Endodermal cell (in vitro differentiated cells): Measurements from ENCODE around the gene NUAK2. TPM values are rescaled to one million over a fixed set of nuclear protein-coding genes. Genes with fewer than 3 reads are reported as not detected.

ENCODE experiments used
- DNase-seq: peaks from one replicate; pipeline ENCODE4 v3.0.0-alpha.2; 2017
- H3K27ac ChIP-seq: 2 replicates; pipeline ENCODE4 v1.5.1; 2013; ENCODE audit warnings: mild to moderate bottlenecking, low read depth, low read length, moderate library complexity
- H3K27me3 ChIP-seq: 2 replicates; pipeline ENCODE4 v1.6.1; 2013; ENCODE audit warnings: mild to moderate bottlenecking, low read length, moderate library complexity; ENCODE audit not compliant: insufficient read depth, control insufficient read depth, poor library complexity, severe bottlenecking
- H3K36me3 ChIP-seq: 2 replicates; pipeline ENCODE4 v1.7.0; 2013; ENCODE audit warnings: mild to moderate bottlenecking, low read length, moderate library complexity; ENCODE audit not compliant: control insufficient read depth, insufficient read depth
- H3K4me1 ChIP-seq: one replicate; pipeline ENCODE4 v1.7.0; 2013; ENCODE audit warnings: low read length; ENCODE audit not compliant: control insufficient read depth, insufficient read depth
- H3K4me3 ChIP-seq: 2 replicates; pipeline ENCODE4 v1.5.1; 2013; ENCODE audit warnings: mild to moderate bottlenecking, low read length, moderate library complexity
- H3K9ac ChIP-seq: 2 replicates; pipeline ENCODE4 v1.6.1; 2013; ENCODE audit warnings: mild to moderate bottlenecking, low read length, moderate library complexity; ENCODE audit not compliant: poor library complexity, severe bottlenecking; ENCODE audit errors: extremely low read depth
- H3K9me3 ChIP-seq: 2 replicates; pipeline ENCODE4 v1.6.1; 2013; ENCODE audit warnings: mild to moderate bottlenecking, low read length, moderate library complexity; ENCODE audit not compliant: control insufficient read depth
- H3K27ac Mint-ChIP-seq: 2 replicates; pipeline ENCODE4 v1.8.0; 2020; ENCODE audit warnings: mixed read lengths
- H3K27me3 Mint-ChIP-seq: 2 replicates; pipeline ENCODE4 v1.8.0; 2021; ENCODE audit warnings: mild to moderate bottlenecking, mixed read lengths; ENCODE audit not compliant: insufficient read depth
- H3K36me3 Mint-ChIP-seq: 2 replicates; pipeline ENCODE4 v1.8.0; 2020; ENCODE audit warnings: low read depth, mixed read lengths
- H3K4me1 Mint-ChIP-seq: 2 replicates; pipeline ENCODE4 v1.8.0; 2020; ENCODE audit warnings: mixed read lengths
- H3K4me3 Mint-ChIP-seq: 2 replicates; pipeline ENCODE4 v1.8.0; 2020; ENCODE audit warnings: mild to moderate bottlenecking, moderate library complexity, mixed read lengths
- H3K9me3 Mint-ChIP-seq: 2 replicates; pipeline ENCODE4 v1.8.0; 2020; ENCODE audit warnings: mild to moderate bottlenecking, mixed read lengths
- WGBS, 2 experiments: methylation state at CpG; one replicate each; pipeline versions ENCODE4 v1.1.5 to v1.1.7; 2013; ENCODE audit warnings: missing lambda C conversion rate in 2 of 2, mixed read lengths in 1 of 2; ENCODE audit not compliant: insufficient coverage in 1 of 2, insufficient read length in 1 of 2; 5-methylcytosine and 5-hydroxymethylcytosine counted together
- total RNA-seq, 2 donors: library from RNA; stranded (reverse); fragmentation: NEBNext Ultra II Directional in 1 of 2; extraction: Animal tissue kit (Norgen Biotek cat#: 25700) in 1 of 2; gene quantifications; 2 replicates in 1 of 2; 3 replicates in 1 of 2; pipeline ENCODE4 v1.2.1, GENCODE V29; 2021
- TF ChIP-seq, protein P1 (sequence below): fragments of 200-600 bp; sonication (generic); conservative IDR thresholded peaks from 2 replicates; pipeline ENCODE4 v1.5.0; 2021; ENCODE audit warnings: antibody characterized with exemption, mild to moderate bottlenecking

Gene NUAK2
- total RNA-seq, 2 donors from 2014 or later: 13.4 to 19.1 TPM

DNA sequence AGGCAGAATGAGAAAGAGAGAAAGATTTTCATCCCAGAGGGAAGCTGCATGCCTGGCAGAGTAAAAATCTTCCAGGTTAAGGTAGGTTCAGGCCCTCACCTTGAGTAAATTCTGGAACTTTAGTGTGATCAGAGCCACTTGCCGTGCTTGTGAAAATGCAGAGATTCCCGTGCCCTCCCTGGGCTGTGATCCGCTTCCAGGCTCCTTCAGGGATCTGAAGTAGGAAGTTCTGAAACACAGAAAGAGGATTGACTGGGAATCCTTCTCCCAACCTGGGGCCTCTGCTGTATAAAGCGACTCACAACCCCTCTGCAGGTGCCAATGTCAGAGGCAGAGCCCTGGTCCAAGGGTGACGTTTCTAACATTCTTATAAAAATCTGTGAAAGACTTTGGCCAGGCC lies 26.6 kb downstream of the NUAK2 start:
- Histone ChIP-seq H3K9ac (peak overlapping the region; percentile 64), H3K4me3 (peak overlapping the region; percentile 50), H3K27ac (peak overlapping the region; percentile 76), H3K27me3 (no peaks in the 10 kb centered on the region), H3K4me1 (peaks cover 28% of the 10 kb centered on the region), H3K36me3 (no peaks in the 10 kb centered on the region), H3K9me3 (no peaks in the 10 kb centered on the region)
- peak overlapping the region; percentile 10 for H3K4me3 Mint-ChIP-seq
- H3K27me3 Mint-ChIP-seq: no peaks in the 10 kb centered on the region
- 24 to 39% methylated on average over 4 to 5 of the region's 5 CpGs for WGBS, 2 experiments
- H3K9me3 Mint-ChIP-seq: no peaks in the 10 kb centered on the region
- peak; percentile 78 for DNase-seq
- TF ChIP-seq, protein P1, sequence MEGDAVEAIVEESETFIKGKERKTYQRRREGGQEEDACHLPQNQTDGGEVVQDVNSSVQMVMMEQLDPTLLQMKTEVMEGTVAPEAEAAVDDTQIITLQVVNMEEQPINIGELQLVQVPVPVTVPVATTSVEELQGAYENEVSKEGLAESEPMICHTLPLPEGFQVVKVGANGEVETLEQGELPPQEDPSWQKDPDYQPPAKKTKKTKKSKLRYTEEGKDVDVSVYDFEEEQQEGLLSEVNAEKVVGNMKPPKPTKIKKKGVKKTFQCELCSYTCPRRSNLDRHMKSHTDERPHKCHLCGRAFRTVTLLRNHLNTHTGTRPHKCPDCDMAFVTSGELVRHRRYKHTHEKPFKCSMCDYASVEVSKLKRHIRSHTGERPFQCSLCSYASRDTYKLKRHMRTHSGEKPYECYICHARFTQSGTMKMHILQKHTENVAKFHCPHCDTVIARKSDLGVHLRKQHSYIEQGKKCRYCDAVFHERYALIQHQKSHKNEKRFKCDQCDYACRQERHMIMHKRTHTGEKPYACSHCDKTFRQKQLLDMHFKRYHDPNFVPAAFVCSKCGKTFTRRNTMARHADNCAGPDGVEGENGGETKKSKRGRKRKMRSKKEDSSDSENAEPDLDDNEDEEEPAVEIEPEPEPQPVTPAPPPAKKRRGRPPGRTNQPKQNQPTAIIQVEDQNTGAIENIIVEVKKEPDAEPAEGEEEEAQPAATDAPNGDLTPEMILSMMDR: no peak
- H3K27ac Mint-ChIP-seq: peak overlapping the region; percentile 97
- H3K36me3 Mint-ChIP-seq: no peaks in the 10 kb centered on the region
- H3K4me1 Mint-ChIP-seq: peaks cover 48% of the 10 kb centered on the region

DNA sequence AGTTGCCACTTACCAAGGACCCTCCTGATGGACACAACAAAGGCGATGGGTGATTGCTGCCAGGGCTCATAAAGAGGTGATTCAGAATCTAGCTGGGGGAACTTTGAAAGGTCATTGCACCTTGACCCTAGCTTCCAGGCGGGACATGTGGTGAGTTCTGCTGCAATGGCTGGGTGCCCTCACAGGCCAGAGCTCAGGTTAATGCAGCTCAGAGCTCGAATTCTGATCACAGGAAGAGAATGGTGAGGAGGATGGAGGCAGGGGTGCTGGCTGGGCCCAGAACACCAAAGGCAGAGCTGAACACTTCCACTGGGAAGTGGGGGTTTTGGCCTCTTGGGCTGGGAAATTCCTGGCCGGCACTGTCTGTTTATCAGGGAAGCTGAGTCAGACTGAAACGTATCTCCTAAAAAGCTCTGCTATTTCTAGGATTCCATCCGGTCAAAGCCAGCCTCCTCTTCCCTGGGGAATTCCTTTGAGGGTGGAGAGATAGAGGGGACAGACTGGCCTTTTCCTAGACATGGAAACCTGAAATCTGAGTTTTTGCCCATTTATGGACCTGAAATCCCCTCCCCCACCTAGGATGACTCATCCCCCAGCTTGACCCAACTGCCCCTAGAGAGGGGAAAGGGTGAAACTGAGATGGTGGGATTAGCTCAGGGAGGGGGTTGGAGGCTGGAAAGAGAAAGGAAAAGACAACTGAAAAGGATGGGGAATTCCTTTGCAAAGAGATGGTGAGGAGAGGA lies 27.2 kb downstream of the NUAK2 start:
- Mint-ChIP-seq H3K4me1 (peaks cover 47% of the 10 kb centered on the region), H3K27me3 (no peaks in the 10 kb centered on the region), H3K27ac (peak overlapping the region; percentile 97), H3K9me3 (no peaks in the 10 kb centered on the region), H3K36me3 (no peaks in the 10 kb centered on the region), H3K4me3 (peak overlapping the region; percentile 10)
- no peaks in the 10 kb centered on the region for H3K36me3 ChIP-seq
- peaks cover 28% of the 10 kb centered on the region for H3K4me1 ChIP-seq
- H3K27me3 ChIP-seq: no peaks in the 10 kb centered on the region
- TF ChIP-seq, protein P1: no peak
- H3K9me3 ChIP-seq: no peaks in the 10 kb centered on the region
- peak overlapping the region; percentile 76 for H3K27ac ChIP-seq
- WGBS, 2 experiments: 36 to 44% methylated on average over 2 to 6 of the region's 6 CpGs
- H3K4me3 ChIP-seq: peak overlapping the region; percentile 50
- peak overlapping the region; percentile 64 for H3K9ac ChIP-seq
- peak; percentile 85 for DNase-seq

DNA sequence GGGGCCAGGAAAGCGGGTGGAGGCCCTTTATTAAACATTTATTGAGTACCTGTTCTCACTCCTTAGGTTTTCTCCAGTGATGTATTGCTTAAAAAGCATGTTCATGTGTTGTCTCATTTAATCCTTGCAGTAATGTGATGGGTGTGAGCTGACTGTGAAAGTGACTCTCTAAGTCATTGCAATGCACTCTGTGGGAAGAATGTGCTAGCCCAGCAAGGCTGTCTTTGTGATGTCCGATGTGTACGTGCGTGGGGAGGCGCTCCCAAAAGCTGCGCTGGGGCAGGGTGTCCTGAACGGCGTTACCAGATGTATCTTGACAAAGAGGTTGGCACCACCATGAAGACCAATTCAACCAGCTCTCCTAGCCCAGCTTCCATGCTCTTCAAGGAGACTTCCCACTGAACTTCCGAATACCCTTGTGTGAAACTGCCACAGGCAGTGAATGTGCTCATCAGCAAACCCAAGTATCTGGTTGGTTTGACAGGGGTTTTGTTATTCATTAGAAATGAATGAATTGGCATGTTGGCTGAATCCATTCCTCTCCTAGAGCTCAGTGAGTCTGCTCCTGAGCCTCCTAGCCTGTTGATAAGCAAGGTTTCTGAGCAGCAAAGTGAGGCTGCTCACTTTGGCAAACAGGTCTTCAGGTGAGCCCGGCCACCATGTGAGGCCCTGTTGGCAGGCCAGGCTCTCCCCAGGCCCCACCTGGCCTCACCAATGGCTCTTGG lies 28.0 kb downstream of the NUAK2 start:
- no peaks in the 10 kb centered on the region for H3K36me3 Mint-ChIP-seq
- Histone ChIP-seq H3K4me1 (peaks cover 24% of the 10 kb centered on the region), H3K36me3 (no peaks in the 10 kb centered on the region), H3K27me3 (no peaks in the 10 kb centered on the region), H3K4me3 (peak overlapping the region; percentile 46), H3K9ac (peak overlapping the region; percentile 64), H3K27ac (peak overlapping the region; percentile 76), H3K9me3 (no peaks in the 10 kb centered on the region)
- H3K27me3 Mint-ChIP-seq: no peaks in the 10 kb centered on the region
- TF ChIP-seq, protein P1: no peak
- WGBS, 2 experiments: 82 to 94% methylated on average over 7 to 10 of the region's 10 CpGs
- peak overlapping the region; percentile 97 for H3K27ac Mint-ChIP-seq
- H3K4me3 Mint-ChIP-seq: no peak overlapping the region
- DNase-seq: no peak
- peaks cover 42% of the 10 kb centered on the region for H3K4me1 Mint-ChIP-seq
- H3K9me3 Mint-ChIP-seq: no peaks in the 10 kb centered on the region
